Posterior cingulate gyrus (tissue), 11 donors: ENCODE results near the gene CHMP2B.

Experiments used
- DNase-seq, 10 donors: peaks; one replicate each; pipeline versions ENCODE4 v3.0.0 to v3.0.0-alpha.2; 2020 to 2021; ENCODE audit warnings: mixed read lengths in 3 of 10
- intact Hi-C: fragments of 100-400 bp; cut with DNase I; formaldehyde crosslinking; loops from one replicate; pipeline ENCODE4 v1.15.1; 2023

The CHMP2B gene, protein sequence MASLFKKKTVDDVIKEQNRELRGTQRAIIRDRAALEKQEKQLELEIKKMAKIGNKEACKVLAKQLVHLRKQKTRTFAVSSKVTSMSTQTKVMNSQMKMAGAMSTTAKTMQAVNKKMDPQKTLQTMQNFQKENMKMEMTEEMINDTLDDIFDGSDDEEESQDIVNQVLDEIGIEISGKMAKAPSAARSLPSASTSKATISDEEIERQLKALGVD

DNA sequence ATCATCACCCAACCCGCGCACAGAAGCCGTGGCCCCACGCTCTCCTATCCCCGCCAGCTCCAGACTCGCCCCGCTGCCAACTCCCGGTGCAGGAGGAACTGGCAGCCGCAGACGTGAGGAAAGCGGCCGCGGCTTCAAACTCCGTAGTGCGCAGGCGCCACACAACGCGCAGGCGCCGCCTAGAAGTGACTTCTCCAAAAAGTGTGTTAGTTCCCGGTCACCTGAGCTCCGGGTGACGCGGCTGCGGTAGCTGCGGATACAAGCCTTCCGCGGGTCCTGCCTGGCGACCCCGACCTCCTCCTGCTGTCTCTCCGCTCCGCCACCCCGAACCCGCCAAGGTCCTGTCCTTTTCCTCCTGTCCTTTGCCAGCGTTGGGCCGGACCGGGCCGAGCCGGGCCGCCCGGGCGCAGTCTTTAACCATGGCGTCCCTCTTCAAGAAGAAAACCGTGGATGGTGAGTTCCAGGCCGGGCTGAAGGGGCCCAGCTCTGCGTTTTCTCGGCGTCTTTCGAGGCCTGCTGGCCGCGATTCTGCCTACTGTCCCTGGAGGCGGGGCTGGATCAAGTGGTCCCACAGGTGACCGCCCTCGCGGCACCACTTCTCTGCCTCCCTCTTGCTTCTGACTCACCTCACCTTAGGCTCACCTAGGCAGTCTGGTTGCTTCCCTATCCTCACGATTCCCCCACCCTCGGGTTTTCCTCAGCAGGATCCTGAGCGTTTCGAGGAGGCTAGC, at the start of gene CHMP2B:
Gene CHMP2B (plus strand): TSS at position 206 of the 731 bp plus-strand sequence. CDS start 214 bp downstream, at position 420.
- peak; percentile 85 to 99 (median 90) for DNase-seq
- intact Hi-C loops, result loop anchor here (10.0 kb wide), 1 partner anchor 142 kb away; no protein-coding TSS in a partner anchor

DNA sequence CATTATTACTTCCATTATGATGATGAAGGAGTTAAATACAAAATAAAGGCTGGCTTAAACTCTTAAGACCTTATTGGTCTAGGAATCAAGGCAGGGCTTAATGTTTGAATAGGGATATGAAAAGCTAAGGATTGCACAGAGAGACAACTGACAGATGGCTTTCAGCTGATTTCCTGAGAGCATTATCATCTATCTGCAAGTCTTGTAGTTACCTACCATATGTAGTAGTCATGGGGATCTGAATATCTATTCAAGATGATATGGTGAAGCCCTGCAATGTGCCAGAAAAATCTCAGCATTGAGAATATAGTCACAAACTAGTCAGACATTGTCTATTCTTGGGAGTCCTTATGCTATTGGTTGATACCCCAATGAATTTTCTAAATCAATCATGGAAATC, 47.5 kb upstream of the CHMP2B start:
- no peak for DNase-seq
- intact Hi-C loops, result no loop called here

DNA sequence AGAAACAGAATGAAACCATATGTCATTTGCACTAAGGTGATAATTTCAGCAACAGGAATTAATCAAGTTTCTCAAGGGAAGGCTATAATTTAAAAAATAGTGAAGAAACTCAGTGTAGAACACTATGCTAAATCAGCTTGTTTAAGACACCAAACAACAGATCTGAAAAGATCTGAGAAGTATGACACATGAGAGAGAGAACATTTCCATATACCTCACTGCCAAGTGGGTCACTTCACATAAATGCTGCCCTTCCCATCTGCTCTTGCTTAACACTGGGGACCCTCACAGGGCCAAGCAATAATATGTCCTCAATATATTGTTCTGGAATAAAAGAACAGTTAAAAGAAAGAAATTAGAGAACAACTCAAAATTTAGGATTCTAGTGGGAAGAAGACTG, 45.6 kb upstream of the CHMP2B start:
- intact Hi-C loops, result no loop called here
- DNase-seq, result no peak

DNA sequence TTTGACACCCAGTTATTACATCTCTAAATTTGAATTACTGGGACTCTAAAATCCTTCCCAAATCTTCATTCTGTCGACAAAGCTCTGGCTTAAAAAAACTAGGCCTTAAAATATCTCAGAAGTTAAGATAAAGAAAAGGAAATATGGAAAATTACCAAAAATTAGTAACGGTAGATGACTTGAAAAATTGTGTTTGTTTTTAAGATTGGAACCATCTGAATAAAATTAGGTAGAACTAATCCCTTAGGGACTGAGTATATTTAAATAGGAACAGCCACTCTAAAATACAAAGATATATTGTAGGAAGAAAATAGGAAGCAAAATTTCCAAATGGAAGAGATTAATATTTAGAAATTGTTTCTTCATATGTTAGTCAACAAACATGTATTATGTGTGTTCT, 45.1 kb upstream of the CHMP2B start:
- no peak for DNase-seq
- intact Hi-C loops, result no loop called here

DNA sequence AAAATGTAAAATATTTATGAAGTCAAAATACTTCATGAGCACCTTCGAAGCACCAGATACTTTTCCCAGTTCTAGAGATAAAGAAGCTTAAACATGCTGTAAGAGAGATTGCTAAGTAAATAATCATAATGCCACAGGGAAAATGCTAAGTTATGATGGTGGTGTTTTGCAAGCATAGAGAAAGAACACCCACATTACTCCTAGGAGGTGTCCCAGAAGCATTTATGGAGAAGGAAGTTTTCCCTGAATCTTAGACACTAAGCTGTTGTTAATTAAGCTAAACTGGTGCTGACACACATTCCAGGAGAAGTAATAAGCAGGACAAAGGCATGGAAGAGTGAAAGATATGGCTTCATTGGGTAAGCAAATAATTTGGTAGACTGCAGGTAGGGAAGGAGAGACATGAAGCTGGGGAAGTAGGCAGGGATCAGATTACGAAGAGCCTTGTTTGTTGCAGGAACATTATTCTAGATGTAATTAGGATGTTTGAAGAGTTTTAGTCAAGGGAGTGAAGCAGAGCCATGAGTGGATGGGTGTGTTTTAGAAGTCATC, 40.4 kb upstream of the CHMP2B start:
- DNase-seq, result no peak
- intact Hi-C loops, result no loop called here

DNA sequence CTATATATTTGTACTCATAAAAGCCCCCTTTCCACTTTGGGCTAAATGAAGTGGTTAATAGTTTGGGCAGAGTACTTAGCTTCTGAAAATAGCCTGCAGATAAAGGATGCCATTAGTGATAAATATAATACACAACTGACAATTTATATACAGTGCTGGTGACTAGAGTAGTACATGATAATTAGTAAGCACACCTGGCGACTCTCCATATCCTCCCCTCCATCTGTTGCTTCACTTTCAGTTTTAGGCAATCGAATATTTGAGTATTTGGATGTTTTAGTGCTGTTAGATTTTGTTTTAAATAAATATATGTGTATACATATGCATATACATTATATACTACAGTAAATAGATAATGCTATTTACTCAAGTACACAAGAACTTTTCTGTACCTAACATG, 35.9 kb upstream of the CHMP2B start:
- DNase-seq, result no peak
- intact Hi-C loops, result no loop called here

DNA sequence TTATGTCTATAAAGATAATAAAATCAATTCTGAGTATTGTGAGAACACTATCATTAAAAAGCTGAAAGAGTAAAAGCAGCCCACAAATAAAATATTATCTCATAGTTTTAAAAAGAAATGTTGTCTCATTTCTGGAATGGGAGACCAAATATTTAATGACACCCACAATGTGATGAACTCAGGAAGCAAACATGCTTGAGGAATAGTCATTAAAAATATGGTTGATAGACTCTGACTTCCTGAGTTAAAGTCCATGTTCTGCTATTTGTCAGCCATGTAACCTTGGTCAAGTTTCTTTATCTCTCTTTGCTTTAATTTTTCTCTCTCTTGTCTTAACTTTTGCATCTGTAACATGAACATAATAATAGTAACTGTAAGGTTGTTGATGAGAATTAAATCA, 35.5 kb upstream of the CHMP2B start:
- DNase-seq, result no peak
- intact Hi-C loops, result no loop called here

DNA sequence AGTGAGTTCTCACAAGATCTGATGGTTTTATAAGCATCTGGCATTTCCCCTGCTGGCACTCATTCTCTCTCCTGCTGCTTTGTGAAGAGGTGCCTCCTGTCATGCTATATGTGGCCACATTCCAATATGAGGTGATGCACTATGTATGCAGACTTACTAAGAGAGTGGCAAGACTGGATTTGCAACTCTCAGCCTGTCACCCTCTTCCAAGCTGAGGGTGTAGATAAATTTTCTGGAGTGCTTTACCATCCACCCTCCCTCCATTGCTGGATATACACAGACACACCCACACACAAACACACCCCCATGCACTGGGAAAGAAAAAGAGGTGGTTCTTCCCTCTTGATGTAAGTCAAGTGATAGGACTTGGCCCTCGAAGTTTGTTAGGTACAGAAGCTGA, 30.2 kb upstream of the CHMP2B start:
- DNase-seq, result no peak
- intact Hi-C loops, result no loop called here

DNA sequence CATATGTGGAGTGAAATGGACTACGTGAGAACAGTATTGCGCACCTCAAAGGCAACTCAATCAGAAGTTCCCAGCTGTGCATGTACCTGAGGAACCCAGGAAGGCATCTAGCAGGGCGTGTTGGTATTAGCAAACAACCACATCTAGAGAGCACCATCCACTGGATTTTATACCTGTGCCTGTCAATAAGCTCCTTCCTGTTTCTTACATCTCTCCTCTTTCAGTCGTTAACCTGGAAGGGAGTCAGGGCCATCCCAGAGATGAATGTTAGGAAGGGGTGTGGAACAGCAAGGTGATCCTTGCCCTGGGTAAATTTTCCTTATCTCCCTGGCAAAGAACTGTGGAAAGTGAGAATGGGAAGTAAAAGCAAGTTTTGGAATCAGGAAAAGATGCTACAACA, 29.6 kb upstream of the CHMP2B start:
- intact Hi-C loops, result no loop called here
- no peak for DNase-seq

DNA sequence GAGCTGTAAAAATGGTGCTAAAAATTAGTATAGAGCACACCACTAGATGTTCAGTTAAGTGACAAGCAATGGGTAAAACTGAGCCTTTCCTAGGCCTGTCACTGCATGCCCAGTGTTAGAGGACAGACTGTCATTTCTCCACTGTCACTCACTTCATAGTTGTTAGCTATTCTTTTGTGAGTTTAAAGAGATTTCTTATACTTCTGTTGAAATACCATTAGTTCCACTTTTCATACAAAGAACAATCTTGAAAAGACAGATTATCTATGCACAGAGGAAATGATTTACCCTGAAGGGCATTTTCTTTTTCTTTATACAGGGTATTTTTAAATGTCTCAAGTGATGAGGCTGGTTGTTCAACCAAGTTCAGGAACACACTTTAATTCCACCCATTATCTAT, 28.3 kb upstream of the CHMP2B start:
- DNase-seq, result no peak
- intact Hi-C loops, result no loop called here

DNA sequence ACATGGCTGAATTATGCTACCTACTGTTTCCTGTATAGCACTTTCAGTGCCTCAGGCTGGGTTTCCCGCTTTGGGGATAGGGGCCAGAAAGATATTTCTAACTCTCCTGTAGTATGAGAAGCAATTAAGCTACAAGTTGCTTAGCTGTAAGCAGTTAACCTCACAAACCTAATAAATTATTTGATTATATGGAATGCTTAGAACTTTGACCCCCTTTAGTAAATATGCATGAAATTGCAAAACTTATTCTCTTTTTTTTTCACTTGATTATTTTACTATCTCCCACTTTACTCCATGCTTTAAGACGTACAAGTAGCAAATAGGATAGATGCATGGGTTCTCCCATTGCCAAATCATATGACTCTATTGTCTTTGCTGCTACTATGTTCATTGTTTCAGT, 27.5 kb upstream of the CHMP2B start:
- intact Hi-C loops, result no loop called here
- DNase-seq, result no peak

DNA sequence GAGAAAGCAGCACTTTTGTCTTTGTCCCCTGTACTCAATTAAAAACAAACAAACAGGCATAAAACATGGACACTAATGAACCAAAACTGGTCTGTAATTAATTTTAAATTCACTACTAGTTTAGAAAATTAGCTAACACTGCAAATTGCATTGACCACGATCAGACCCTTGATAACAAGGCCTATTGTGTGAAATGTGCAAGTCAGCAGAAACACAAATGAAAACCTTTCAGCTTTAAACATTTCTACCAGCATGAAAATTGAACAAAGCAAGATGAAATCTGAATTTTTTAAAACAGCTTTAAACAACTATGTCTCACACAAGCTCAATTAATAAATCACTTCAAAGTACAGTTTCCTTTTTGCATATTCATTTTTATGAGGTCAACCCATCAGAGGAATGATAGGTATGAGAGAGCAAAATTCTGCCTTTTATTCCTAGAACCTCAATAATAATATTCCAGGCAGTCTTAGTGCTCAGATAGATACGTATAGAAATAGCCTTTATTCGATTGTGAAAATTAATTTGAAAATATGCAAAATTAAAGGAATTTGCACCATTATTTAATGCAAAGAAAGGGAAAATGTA, 27.0 kb upstream of the CHMP2B start:
- intact Hi-C loops, result no loop called here

DNA sequence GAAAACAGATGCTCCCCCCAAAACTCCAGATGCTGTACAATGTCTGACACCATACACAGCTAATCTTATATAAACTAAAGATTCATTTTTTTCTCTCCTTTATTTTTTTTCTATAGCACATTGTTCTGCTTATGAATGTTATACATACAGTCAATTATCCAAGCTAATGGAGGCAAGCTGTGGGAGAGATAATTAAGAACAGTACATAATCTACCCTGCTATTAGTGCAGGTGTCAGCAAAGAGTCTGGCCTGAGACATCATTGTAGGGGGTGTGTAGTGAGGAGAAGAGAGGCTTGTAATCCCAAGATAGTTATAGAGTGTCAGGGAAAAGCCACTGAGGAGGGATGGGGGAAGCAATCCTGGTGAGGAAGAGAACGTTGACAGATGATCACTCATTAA, 25.4 kb upstream of the CHMP2B start:
- intact Hi-C loops, result no loop called here
- DNase-seq, result no peak

More for the DNA sequence above, 27.0 kb upstream of the CHMP2B start:
- no peak for DNase-seq

DNA sequence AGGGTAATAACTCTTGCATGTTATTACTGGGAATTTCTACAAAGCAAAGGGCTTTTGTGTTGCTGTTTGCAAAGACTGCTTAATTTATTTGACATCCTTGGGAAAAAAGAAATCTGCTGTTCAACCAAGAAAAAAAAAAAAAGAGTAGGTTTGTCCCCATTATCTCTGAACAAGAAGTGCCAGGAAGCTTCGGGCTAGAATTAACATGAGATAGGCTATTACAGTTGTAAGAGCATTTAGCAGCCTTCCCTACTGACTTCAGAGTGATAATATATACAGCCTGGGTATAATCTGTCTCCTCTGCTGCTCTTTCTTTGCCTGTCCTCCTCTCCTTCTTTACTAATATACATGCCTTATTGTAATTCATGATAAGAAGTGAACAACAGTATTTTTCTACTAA, 23.3 kb upstream of the CHMP2B start:
- intact Hi-C loops, result no loop called here
- DNase-seq, result no peak

DNA sequence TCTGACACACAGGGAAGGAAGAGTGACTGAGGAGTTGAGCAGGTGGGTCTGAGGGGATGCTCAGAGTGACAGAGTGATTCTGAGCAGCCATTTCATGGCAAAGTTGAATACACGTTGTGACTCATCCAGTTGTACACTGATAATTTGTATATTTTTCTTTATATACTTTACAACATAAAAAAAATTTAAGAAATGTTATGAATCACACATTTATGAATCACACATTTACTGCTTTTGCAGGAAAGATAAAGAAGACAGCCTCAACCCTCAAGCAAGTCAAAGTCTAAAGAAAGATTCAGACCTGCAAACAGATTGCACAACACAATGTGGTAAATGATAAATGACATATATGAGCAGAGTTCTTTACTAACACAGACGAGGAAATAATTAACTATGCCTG, 21.0 kb upstream of the CHMP2B start:
- DNase-seq, result no peak
- intact Hi-C loops, result no loop called here

DNA sequence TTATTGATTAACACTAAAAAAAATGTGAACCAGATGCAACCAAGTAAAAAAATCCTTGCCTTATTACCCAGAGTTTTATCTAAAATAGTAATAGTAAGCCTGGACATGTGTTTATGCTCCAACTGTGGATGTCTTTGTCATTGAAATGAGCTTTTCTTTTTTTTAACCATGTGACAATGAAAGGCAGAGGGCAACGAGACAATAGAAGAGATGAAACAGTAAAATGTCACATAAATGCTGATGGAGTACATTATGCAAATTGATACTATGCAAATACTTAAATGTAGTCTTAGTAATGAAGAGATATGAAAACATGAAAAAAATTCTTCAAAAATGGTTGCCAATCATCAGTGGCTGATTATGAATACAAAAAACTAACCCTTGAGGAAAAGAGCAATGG, 20.5 kb upstream of the CHMP2B start:
- no peak for DNase-seq
- intact Hi-C loops, result no loop called here

DNA sequence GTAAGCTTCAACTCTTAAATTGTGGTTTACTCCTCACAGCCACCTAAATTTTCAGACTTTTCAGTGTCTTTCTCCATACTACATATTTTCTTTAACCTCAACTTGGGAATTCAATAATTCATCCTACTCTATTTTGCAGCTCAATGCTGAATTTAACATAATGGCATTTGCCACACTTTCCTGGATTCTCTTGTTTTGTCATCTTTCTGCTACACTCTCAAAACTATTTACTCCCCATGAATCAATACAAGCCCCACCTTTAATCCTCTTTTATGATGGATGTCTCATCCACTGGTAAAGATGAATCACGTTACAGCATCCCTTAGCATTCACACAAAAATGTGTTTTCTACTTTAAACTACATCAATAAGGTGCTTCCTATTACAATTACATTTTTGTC, 19.6 kb upstream of the CHMP2B start:
- intact Hi-C loops, result no loop called here
- DNase-seq, result no peak

DNA sequence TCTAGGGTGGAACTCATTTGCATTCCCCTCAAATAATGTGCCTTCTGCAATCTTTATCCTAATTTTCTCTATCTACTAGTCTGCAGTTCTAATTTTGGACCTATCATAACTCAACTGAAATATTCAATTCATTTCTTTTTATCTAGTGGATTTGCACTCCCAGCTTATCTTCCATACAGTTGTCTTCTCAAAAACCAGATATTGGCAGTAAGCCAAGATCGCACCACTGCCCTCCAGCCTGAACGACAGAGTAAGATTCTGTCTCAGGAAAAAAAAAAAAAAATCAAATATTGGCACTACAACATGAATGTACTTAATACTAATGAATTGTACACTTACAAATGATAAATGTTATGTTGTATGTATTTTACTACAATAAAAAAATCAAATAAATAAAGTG, 18.0 kb upstream of the CHMP2B start:
- DNase-seq, result no peak
- intact Hi-C loops, result no loop called here

DNA sequence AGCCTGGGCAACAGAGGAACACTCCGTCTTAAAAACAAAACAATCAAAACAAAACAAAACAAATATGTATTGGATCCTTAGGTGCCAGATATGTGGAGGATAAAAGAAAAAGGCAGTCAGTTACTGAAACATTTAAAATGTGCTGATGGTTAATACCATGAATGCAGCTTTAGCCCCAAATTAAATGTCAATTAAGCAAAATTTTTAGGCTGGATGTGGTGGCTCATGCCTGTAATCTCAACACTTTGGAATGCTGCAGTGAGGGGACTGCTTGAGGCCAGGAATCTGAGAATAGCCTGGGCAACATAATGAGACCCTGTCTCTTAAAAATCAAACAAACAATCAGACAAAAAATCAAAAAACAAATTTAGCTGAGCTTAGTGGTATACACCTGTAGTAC, 8.5 kb upstream of the CHMP2B start:
- intact Hi-C loops, result no loop called here
- no peak for DNase-seq

DNA sequence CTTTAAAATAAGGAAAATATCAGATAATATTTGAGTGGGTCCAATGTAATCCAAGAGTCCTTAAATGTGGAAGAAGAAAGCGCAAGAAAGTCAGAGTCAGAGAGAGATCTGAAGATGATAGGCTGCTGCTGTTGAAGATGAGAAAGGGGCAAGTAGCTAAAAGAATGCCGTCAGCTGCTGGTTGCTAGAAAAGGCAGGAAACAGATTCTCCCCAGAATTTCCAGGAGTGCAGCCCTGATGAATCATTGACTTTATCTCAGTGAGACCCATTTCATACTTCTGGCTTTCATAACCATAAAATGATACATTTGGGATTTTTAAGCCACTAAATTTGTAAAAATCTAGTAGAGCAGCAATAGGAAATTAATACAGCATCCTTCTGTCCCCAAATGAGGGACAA, 7.5 kb upstream of the CHMP2B start:
- DNase-seq, result no peak
- intact Hi-C loops, result loop anchor here (10.0 kb wide), 1 partner anchor 135 kb away; no protein-coding TSS in a partner anchor

DNA sequence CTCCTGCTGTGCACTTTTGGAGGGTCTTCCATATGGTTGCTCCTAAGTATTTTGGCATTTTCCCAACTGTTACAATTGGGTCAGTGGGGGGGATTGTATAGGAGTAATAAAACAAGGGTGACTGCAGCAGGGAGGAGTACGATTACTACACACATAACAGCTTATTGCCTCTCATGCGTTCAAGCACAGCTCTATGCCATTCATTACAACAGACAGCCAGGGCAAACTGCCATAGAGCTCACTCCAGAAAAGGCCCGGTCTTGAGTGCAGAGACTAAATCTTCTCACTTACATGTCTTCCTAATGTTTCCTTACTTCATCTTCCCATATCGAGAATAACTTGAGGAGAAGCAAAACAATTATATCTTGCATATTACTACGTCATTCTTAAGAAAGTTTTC, 1.4 kb upstream of the CHMP2B start:
- peak in 3 of 10 donors; percentile 9 to 40 (median 19) for DNase-seq
- intact Hi-C loops, result loop anchor here (10.0 kb wide), 1 partner anchor 141 kb away; no protein-coding TSS in a partner anchor

DNA sequence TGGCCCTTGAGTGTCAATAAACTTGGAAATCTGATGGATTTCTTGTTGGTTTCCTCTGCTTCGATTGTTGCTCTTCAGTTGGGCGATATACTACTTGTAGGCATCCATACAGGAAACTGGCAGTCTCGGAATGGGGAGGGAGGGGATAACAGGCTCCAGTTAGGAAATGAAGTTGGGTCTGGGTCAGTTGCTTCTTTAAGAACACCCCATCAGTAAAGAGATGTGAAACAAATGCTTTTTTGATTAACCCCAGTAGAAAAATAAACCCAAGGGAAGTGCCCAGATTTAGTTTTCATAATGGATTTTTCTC, 681 bp downstream of the CHMP2B start:
- intact Hi-C loops, result loop anchor here (10.0 kb wide), 1 partner anchor 143 kb away; no protein-coding TSS in a partner anchor
- DNase-seq, result no peak
